HL-60 (cell line): ENCODE measurements around the gene KRT85.

Experiments used
- DNase-seq, 2 experiments: peaks; one replicate each; pipeline ENCODE4 v3.0.0-alpha.2; 2010 to 2020; ENCODE audit warnings: low read depth in 1 of 2, low spot score in 1 of 2
- H3K27ac ChIP-seq: fragments of 250-450 bp; sonication (Bioruptor Pico); replicated peaks from 2 replicates; pipeline ENCODE4 v1.5.1; 2020; ENCODE audit warnings: mild to moderate bottlenecking, moderate library complexity
- H3K27me3 ChIP-seq: fragments of 250-450 bp; sonication (Bioruptor Pico); 2 replicates; pipeline ENCODE4 v1.5.1; 2021; ENCODE audit warnings: mild to moderate bottlenecking, moderate library complexity; ENCODE audit not compliant: insufficient read depth, poor library complexity, severe bottlenecking
- H3K4me3 ChIP-seq: replicated peaks from 2 replicates; pipeline ENCODE4 v1.5.1; 2011; ENCODE audit warnings: mild to moderate bottlenecking, control low read depth, low read length; ENCODE audit not compliant: insufficient read depth
- GABPA ChIP-seq: IDR thresholded peaks from 2 replicates; pipeline ENCODE4 v1.6.1; 2012; ENCODE audit warnings: low read depth
- POLR2AphosphoS5 ChIP-seq: IDR thresholded peaks from 2 replicates; pipeline ENCODE4 v1.6.1; 2012; ENCODE audit warnings: low read depth
- SPI1 ChIP-seq: IDR thresholded peaks from 2 replicates; pipeline ENCODE4 v1.6.1; 2012; ENCODE audit warnings: low read depth, mild to moderate bottlenecking, borderline replicate concordance
- TF ChIP-seq, protein P1 (sequence below): IDR thresholded peaks from one replicate; pipeline ENCODE4 v1.5.1; 2011; ENCODE audit warnings: low read length, control low read depth, inconsistent platforms; ENCODE audit not compliant: insufficient read depth
- TF ChIP-seq, protein P2 (sequence below): IDR thresholded peaks from 2 replicates; pipeline ENCODE4 v1.6.1; 2012; ENCODE audit warnings: low read depth; ENCODE audit not compliant: insufficient replicate concordance

KRT85 gene

DNA sequence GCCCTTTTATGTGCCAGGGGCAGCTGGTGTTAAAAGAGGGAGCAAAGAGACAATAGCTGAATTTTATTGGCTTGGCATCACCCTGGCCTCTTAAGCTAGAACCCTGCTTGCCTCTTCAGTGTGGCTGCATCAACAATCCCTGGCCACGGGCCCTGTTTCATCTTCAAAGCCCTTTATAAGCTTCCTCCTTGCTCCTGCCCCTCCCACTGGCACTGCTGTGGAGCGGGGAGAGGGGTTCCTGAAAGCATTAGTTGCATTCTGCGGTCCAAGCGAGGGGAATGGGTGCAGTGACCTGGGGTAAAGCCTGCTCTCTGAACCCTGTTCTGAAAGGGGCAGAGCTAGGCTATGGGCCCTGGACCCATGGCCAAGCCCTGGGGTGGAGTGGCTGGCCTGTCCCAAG is 45.9 kb downstream of the KRT85 start:
- Histone ChIP-seq H3K4me3 (no peak overlapping the region), H3K27me3 (peaks cover 16% of the 10 kb centered on the region), H3K27ac (no peak overlapping the region)
- DNase-seq, result no peak
- TF ChIP-seq GABPA (no peak), SPI1 (no peak), POLR2AphosphoS5 (no peak)
- TF ChIP-seq, protein P1, sequence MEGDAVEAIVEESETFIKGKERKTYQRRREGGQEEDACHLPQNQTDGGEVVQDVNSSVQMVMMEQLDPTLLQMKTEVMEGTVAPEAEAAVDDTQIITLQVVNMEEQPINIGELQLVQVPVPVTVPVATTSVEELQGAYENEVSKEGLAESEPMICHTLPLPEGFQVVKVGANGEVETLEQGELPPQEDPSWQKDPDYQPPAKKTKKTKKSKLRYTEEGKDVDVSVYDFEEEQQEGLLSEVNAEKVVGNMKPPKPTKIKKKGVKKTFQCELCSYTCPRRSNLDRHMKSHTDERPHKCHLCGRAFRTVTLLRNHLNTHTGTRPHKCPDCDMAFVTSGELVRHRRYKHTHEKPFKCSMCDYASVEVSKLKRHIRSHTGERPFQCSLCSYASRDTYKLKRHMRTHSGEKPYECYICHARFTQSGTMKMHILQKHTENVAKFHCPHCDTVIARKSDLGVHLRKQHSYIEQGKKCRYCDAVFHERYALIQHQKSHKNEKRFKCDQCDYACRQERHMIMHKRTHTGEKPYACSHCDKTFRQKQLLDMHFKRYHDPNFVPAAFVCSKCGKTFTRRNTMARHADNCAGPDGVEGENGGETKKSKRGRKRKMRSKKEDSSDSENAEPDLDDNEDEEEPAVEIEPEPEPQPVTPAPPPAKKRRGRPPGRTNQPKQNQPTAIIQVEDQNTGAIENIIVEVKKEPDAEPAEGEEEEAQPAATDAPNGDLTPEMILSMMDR, result no peak
- TF ChIP-seq, protein P2, sequence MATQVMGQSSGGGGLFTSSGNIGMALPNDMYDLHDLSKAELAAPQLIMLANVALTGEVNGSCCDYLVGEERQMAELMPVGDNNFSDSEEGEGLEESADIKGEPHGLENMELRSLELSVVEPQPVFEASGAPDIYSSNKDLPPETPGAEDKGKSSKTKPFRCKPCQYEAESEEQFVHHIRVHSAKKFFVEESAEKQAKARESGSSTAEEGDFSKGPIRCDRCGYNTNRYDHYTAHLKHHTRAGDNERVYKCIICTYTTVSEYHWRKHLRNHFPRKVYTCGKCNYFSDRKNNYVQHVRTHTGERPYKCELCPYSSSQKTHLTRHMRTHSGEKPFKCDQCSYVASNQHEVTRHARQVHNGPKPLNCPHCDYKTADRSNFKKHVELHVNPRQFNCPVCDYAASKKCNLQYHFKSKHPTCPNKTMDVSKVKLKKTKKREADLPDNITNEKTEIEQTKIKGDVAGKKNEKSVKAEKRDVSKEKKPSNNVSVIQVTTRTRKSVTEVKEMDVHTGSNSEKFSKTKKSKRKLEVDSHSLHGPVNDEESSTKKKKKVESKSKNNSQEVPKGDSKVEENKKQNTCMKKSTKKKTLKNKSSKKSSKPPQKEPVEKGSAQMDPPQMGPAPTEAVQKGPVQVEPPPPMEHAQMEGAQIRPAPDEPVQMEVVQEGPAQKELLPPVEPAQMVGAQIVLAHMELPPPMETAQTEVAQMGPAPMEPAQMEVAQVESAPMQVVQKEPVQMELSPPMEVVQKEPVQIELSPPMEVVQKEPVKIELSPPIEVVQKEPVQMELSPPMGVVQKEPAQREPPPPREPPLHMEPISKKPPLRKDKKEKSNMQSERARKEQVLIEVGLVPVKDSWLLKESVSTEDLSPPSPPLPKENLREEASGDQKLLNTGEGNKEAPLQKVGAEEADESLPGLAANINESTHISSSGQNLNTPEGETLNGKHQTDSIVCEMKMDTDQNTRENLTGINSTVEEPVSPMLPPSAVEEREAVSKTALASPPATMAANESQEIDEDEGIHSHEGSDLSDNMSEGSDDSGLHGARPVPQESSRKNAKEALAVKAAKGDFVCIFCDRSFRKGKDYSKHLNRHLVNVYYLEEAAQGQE, result no peak

DNA sequence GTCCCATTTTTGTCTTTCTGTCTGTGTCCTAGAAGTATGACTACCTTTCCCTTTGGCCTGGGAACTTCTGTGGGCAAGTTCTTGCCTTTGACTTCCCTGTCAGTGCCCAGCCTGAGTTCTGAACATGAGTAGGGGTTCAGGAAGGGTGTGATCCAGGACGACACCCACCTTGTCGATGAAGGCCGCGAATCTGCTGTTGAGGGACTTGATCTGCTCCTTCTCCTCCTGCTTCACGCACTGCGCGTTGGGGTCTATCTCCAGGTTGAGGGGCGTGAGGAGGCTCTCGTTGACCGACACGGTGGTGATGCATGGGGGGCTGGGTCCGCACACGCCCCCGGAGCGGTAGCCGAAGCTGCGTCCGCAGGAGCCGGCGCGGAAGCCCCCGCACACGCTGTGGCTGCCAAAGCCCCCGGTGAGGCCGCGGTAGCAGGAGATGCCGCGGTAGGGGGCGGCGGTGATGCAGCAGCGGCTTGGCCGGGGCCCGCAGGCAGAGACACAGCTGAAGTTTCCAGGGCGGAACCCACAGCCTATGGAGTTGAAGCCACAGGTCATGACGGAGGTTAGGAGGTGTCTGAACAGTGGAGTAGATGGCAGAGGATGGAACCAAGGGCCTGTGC is 46.4 kb downstream of the KRT85 start, which contains the start of gene KRT83:
Gene KRT83 (minus strand): TSS at position 615 of the 617 bp plus-strand sequence. CDS start 63 bp downstream, at position 552.
- Histone ChIP-seq H3K4me3 (no peak within 1 kb of the TSS), H3K27ac (no peak within 1 kb of the TSS), H3K27me3 (peaks cover 16% of the 10 kb centered on the region)
- DNase-seq, result no peak
- TF ChIP-seq GABPA, result no peak
- TF ChIP-seq POLR2AphosphoS5, result no peak
- TF ChIP-seq SPI1, result no peak
- TF ChIP-seq, protein P2, result no peak
- TF ChIP-seq, protein P1, result no peak

DNA sequence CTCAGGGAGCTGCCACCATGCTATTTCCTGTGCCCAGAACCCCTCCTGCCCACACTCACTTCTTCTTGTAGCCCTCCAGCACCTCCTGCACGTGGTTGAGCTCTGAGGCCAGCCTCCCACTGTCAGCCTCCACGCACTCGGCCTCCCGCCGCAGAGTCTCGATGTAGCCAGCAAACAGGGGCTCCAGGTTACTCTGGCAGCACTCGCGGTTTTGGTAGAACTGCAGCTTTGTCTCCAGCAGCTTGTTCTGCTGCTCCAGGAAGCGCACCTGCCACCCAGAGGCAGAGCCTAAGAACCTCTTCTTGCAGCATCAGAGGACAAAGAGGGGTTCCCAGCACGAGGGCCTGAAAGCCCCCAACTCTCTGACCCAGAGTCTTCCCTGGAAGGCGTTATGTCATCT is 48.2 kb downstream of the KRT85 start:
- peaks cover 11% of the 10 kb centered on the region for H3K27me3 ChIP-seq
- H3K4me3 ChIP-seq, result no peak overlapping the region
- no peak for DNase-seq
- TF ChIP-seq, protein P2, result no peak
- TF ChIP-seq POLR2AphosphoS5 (no peak), SPI1 (no peak), GABPA (no peak)
- TF ChIP-seq, protein P1, result no peak
- no peak overlapping the region for H3K27ac ChIP-seq
